ENCODE results near the gene PRDX2.

PRDX2 gene

DNA sequence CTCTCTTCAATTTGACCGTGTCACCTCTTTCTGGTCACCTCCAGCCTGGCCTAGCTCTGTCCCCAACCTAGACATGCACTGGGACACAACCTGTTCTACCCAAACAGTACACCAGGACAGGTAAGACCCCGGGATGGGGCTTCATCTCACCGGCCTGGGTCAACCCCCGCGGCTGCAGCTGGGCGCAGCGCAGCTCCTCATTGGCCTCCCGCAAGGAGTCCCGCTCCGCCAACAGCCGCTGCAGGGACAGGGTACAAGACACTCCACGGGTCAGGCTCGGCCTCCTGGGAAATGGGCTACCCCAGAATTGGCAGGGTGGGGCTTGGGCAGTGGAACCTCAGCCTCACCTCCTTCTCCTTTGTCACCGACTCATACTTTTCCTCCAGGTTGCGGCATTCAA lies 33.9 kb downstream of the PRDX2 start:
- H3K4me3 ChIP-seq (replicated peaks; ENCODE audit: low read depth, low read length): no peak overlapping the region
- DNase-seq (ENCODE audit: extremely low read depth, low read depth): no peak
- TF ChIP-seq, protein P1, sequence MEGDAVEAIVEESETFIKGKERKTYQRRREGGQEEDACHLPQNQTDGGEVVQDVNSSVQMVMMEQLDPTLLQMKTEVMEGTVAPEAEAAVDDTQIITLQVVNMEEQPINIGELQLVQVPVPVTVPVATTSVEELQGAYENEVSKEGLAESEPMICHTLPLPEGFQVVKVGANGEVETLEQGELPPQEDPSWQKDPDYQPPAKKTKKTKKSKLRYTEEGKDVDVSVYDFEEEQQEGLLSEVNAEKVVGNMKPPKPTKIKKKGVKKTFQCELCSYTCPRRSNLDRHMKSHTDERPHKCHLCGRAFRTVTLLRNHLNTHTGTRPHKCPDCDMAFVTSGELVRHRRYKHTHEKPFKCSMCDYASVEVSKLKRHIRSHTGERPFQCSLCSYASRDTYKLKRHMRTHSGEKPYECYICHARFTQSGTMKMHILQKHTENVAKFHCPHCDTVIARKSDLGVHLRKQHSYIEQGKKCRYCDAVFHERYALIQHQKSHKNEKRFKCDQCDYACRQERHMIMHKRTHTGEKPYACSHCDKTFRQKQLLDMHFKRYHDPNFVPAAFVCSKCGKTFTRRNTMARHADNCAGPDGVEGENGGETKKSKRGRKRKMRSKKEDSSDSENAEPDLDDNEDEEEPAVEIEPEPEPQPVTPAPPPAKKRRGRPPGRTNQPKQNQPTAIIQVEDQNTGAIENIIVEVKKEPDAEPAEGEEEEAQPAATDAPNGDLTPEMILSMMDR (IDR thresholded peaks at IDR 0.05; ENCODE audit: low read depth, low read length, missing control alignments): no peak

GRCh38 chr19:12767150-12767549 lies 34.5 kb downstream of the PRDX2 start:
- no peak for DNase-seq (ENCODE audit: extremely low read depth, low read depth)
- no peak overlapping the region for H3K4me3 ChIP-seq (replicated peaks; ENCODE audit: low read depth, low read length)
- TF ChIP-seq, protein P1 (IDR thresholded peaks at IDR 0.05; ENCODE audit: low read depth, low read length, missing control alignments): no peak

GRCh38 chr19:12766051-12766521 lies 35.5 kb downstream of the PRDX2 start:
- no peak for DNase-seq (ENCODE audit: extremely low read depth, low read depth)
- TF ChIP-seq, protein P1 (IDR thresholded peaks at IDR 0.05; ENCODE audit: low read depth, low read length, missing control alignments): peak; percentile 53
- peak overlapping the region; percentile 35 for H3K4me3 ChIP-seq (replicated peaks; ENCODE audit: low read depth, low read length)

- H3K4me3 ChIP-seq (replicated peaks; ENCODE audit: low read depth, low read length): no peak overlapping the region
- DNase-seq (ENCODE audit: extremely low read depth, low read depth): no peak
- TF ChIP-seq, protein P1 (IDR thresholded peaks at IDR 0.05; ENCODE audit: low read depth, low read length, missing control alignments): no peak
Measured at GRCh38 chr19:12764698-12765097, 36.9 kb downstream of the PRDX2 start.

DNA sequence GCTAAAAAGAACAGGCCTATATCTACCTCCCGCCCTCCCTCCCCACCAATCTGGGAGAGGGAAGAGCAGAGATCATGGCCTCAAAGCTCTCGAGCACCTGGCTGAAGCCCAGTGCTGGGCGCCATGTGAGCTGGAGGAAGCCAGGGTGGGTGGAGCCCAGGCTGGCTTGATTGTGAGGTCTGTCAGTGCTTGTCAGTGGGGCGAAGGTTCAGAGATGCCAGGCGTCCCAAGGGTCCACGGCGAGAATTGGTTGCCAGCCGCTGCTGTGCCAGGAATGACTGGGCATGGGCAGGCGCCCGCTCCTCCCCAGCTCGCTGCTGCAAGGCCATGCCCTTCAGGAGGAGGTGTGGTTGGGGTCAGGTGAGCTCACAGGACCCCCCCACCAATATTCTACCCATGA lies 38.5 kb downstream of the PRDX2 start:
- no peak for DNase-seq (ENCODE audit: extremely low read depth, low read depth)
- TF ChIP-seq, protein P1 (IDR thresholded peaks at IDR 0.05; ENCODE audit: low read depth, low read length, missing control alignments): no peak
- H3K4me3 ChIP-seq (replicated peaks; ENCODE audit: low read depth, low read length): no peak overlapping the region

GRCh38 chr19:12759686-12760085 lies 41.9 kb downstream of the PRDX2 start:
- TF ChIP-seq, protein P1 (IDR thresholded peaks at IDR 0.05; ENCODE audit: low read depth, low read length, missing control alignments): no peak
- DNase-seq (ENCODE audit: extremely low read depth, low read depth): no peak
- no peak overlapping the region for H3K4me3 ChIP-seq (replicated peaks; ENCODE audit: low read depth, low read length)

Data from HFF-Myc (cell line).